NOMO-1 (cell line): ENCODE results near the gene PDIA5.

Experiments used
- DNase-seq, 2 experiments: peaks; one replicate each; lab custom pipeline; 2025; ENCODE audit not compliant: unreplicated experiment in 2 of 2; lab: John Stamatoyannopoulos, UW

Gene PDIA5

GRCh38 chr3:123039178-123039577 lies 27.6 kb upstream of the PDIA5 start:
- DNase-seq: no peak

GRCh38 chr3:123042413-123042812 lies 24.4 kb upstream of the PDIA5 start:
- no peak for DNase-seq

GRCh38 chr3:123044981-123045763 lies 21.7 kb upstream of the PDIA5 start:
- DNase-seq: no peak

GRCh38 chr3:123046262-123047061 lies 20.4 kb upstream of the PDIA5 start:
- no peak for DNase-seq

GRCh38 chr3:123047062-123047319 lies 19.8 kb upstream of the PDIA5 start:
- DNase-seq: no peak

- DNase-seq: no peak
Measured at GRCh38 chr3:123048480-123049237, 18.2 kb upstream of the PDIA5 start.

GRCh38 chr3:123050666-123051065 lies 16.2 kb upstream of the PDIA5 start:
- DNase-seq: no peak

- DNase-seq: no peak
Measured at GRCh38 chr3:123053107-123053506, 13.7 kb upstream of the PDIA5 start.

GRCh38 chr3:123054109-123054778 lies 12.6 kb upstream of the PDIA5 start:
- DNase-seq: no peak

GRCh38 chr3:123054931-123055330 lies 11.9 kb upstream of the PDIA5 start:
- DNase-seq: no peak

- no peak for DNase-seq
Measured at GRCh38 chr3:123055352-123055751, 11.5 kb upstream of the PDIA5 start.

GRCh38 chr3:123058505-123058904 lies 8.3 kb upstream of the PDIA5 start:
- DNase-seq: no peak

GRCh38 chr3:123060054-123060453 lies 6.8 kb upstream of the PDIA5 start:
- no peak for DNase-seq

GRCh38 chr3:123061856-123062255 lies 5.0 kb upstream of the PDIA5 start:
- DNase-seq: no peak

- DNase-seq: no peak
Measured at GRCh38 chr3:123063034-123063433, 3.8 kb upstream of the PDIA5 start.

GRCh38 chr3:123064506-123064905 lies 2.3 kb upstream of the PDIA5 start:
- DNase-seq: no peak

GRCh38 chr3:123064914-123065313 lies 1.9 kb upstream of the PDIA5 start:
- peak; percentile 7 to 15 for DNase-seq

GRCh38 chr3:123066599-123066895 lies 278 bp upstream of the PDIA5 start:
- DNase-seq: no peak

- peak in 1 of 2 experiments; percentile 37 for DNase-seq
Measured at GRCh38 chr3:123067689-123068600, 1.1 kb downstream of the PDIA5 start.
